ENCODE data around the gene SFI1.
"Not testable (repeated sequence)": the region's sequence is repeated elsewhere in the genome, so short reads cannot be mapped to it uniquely, and the experiment has no call there.

SFI1 gene

GRCh38 chr22:31496007-31496734, at the start of gene SFI1:
TSS of gene SFI1 (plus strand) at chr22:31496536. CDS start at chr22:31508285, 11,749 bp downstream.
- peak; percentile 98 for DNase-seq

DNA sequence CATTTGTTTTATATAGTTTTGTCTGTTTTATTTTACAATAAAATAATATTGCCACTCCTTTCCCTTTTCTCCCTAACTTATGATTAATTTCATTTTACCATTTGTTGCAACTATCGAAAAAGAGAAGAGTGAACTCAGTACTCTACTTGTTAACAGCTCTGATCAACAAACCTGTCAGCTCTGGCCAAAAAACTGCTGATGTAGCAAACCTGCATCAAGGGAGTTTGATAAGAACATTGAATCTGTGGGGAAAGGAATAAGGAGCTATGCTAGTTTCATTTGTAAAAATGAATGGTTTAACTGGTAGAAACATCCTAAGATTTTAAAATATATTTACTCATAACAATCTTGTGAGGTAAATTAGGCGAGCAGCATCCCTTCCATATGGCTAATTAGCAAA, 49.6 kb upstream of the SFI1 start:
- DNase-seq: no peak

DNA sequence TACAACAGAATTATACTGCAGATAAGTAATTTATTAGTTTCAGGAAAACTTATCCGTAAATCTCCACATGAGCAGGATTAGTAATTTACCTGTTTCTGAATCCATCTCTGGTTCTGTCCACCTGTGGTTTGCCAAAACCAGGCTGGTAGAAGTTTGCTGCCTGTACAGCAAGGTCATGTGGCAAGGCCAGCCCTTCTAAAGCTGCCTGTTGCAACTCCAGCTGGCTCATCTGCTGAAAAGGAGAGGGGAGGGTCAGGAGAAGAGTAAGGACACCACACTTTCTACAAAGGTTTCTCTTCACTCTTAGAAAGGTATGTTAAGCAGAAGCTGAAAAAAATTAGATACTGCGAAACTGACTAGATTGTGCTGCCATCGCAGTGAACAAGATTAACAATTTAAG, 49.0 kb upstream of the SFI1 start:
- no peak for DNase-seq

DNA sequence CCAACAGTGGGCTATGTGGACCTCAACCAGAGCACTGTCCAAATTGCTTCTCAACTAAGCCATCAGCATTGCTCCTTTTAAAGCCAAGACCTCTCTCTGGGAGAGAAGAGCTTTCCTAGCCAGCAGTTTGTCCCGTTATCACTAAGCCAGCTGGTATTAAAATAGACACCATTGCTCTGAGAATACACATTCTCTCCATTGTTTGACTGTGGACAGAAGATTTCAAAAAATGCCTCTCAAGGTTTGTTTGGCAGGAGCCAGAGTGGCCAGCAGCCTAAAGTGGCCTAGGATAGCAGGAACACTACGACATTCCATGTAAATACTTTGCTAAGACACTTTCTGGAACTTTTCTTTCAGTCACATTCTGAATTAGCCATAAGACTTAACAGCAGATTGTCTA, 48.0 kb upstream of the SFI1 start:
- no peak for DNase-seq

- DNase-seq: no peak
Measured at GRCh38 chr22:31449506-31449905, 46.8 kb upstream of the SFI1 start.

GRCh38 chr22:31451709-31452571, 44.4 kb upstream of the SFI1 start:
- DNase-seq: peak; percentile 49

GRCh38 chr22:31461699-31462098, 34.6 kb upstream of the SFI1 start:
- no peak for DNase-seq

DNA sequence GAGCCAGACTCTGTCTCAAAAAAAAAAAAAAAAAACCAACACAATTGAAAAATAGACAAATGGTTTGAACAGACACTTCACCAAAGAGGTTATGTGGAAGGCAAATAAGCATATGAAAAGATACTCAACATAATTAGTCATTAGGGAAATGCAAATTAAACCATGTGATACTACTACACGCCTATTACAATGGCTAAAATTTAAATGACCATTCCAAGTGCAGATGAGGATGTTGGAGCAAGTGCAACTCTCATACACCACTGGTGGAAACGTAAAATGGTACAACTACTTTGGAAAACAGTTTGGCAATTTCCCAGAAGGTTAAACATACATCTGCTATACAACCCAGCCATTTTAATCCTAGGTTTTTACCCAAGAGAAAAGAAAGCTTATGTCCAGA, 31.0 kb upstream of the SFI1 start:
- DNase-seq: no peak

DNA sequence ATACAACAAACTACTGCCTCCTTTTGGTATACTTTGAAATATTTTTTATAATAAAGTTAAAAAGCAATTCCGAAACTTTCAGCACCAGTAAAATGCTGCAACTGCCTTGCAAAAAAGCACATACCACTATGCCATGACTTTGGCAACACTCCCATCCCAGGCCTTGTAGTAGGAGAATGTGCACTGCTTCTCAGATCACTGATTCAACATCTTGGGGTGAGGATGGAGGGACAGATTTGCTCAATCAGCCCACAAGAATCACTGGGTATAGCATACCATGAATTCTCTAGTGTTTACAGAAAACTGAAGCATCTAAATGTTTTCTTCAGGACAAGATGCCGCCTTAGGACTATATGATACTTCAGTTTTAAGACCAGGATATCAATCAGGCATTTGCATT, 21.6 kb upstream of the SFI1 start:
- DNase-seq: no peak

- no peak for DNase-seq
Measured at GRCh38 chr22:31475800-31476199, 20.5 kb upstream of the SFI1 start.

- no peak for DNase-seq
Measured at GRCh38 chr22:31477329-31477728, 19.0 kb upstream of the SFI1 start.

DNA sequence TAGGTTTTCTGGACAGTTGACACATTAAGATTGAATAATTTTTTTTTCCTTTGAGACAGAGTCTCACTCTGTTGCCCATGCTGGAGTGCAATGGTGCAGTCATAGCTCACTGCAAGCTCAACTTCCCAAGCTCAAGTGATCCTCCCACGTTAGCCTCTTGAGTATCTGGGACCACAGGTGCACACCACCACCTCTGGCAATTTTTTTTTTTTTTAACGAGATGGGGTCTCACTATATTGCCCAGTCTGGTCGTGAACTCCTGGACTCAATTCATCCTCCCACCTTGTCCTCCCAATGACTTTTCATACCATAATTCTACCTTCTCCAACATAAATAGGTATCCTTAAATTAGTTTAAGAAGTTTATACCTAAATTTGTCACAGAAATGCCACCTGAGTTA, 15.2 kb upstream of the SFI1 start:
- no peak for DNase-seq

- not testable (repeated sequence) for DNase-seq
Measured at GRCh38 chr22:31482470-31482869, 13.9 kb upstream of the SFI1 start.

GRCh38 chr22:31486369-31486768, 10.0 kb upstream of the SFI1 start:
- DNase-seq: not testable (repeated sequence)

DNA sequence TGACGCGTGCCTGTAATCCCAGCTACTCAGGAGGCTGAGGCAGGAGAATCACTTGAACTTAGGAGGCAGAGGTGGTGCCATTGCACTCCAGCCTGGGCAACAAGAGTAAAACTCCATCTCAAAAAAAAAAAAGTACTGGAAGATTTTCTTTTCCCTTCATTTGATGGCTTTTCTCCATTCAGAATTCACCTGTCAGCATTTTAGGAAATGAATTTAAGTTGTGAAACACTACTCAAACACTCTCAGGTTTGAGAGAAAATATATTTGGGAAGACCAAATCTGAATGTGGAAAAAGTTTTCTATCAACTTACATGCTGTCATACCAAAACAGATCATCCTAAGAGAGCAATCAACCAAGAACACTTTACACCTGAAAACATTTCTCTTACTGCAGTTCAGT, 9.4 kb upstream of the SFI1 start:
- no peak for DNase-seq

- DNase-seq: no peak
Measured at GRCh38 chr22:31488346-31488883, 7.9 kb upstream of the SFI1 start.

DNA sequence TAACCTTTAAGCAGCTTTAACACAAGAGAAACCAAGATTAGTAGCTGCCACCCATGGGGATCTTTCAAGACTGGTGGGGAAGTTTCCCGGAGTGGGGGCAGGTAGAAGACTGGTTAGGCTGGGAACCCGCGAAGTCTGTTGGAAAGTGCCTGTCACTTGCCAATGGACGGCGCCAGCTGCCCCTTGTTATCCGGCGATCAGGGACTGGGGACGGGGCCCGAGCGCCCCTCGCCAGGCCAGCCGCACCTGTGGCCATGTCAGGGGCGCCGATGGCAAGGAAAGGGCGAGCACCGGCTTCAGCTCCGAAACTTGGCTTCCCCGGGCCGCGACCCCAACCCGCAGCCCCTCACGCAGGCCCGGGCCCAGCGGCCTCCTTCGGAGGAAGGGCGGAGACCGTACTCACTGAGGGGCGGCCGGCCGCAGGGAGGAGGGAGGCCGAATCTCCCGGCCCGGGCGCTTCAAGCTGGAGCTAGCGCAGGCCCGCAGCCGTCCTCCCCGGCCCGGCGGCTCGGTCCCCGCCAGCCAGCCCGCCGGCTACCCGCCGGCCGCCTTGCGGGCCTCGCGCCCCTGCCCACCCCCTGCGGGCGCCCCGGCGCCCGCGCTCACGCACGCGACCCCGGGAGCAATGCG, 7.2 kb upstream of the SFI1 start:
- DNase-seq: peak; percentile 72

DNA sequence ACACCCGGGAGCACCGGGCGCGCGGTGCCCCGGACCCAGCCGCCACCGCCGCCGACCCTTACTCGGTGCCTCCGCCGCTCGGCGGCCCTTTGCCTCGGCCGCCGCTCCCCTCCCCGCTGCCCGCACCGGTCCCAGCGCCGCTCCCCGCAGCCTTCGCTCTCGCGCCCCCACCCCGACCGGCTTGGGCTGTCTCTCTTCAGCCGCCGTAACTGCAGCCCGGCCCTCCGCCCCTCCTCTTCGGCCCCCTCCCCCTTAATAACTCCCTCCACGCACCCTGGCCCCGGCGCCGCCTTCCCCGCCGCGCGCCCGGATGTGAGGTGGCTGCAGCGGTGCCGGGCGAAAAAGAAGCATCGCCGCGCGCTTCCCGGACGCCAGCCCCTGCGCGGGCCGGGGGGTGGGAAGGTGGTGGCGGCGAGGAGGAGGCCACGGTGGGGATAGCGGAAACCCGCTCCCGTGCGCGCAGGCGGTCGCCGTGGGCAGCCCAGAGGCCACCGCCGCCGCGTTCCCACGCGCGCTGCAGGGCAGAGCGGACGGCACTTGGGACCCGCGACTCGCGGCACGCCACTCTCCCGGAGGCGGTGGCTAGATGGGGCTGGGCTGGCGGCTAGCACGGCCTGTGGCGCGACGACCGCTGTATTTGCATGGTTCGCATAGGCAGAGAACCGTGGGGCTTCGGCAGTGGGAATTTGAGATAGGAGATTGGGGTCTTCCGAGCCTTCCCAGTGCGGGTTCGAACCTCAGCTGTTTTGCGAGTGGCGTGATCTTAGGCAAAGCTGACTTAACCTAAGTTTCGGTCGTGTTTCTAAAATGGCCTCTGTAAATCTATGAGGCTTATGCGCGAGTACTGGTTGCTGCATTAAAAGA, 6.5 kb upstream of the SFI1 start, which contains the start of gene EIF4ENIF1:
Gene EIF4ENIF1 (minus strand): TSS at position 211 of the 864 bp plus-strand sequence. CDS start 1,124 bp downstream, outside the sequence.
- DNase-seq: peak; percentile 92

- peak; percentile 77 for DNase-seq
Measured at GRCh38 chr22:31490496-31490925, 5.8 kb upstream of the SFI1 start.

GRCh38 chr22:31491218-31491962, 4.9 kb upstream of the SFI1 start:
- DNase-seq: no peak

GRCh38 chr22:31492151-31492550, 4.2 kb upstream of the SFI1 start:
- no peak for DNase-seq

All from activated CD8-positive, alpha-beta memory T cell treated with anti-CD3 and anti-CD28 coated beads for 24 hours (primary cell).